Activated CD8-positive, alpha-beta memory T cell treated with anti-CD3 and anti-CD28 coated beads for 48 hours (primary cell): ENCODE data around the gene UBE2E3.
"Not testable (repeated sequence)": the region's sequence is repeated elsewhere in the genome, so short reads cannot be mapped to it uniquely, and the experiment has no call there.

Experiments
- DNase-seq, 3 experiments: peaks; one replicate each; pipeline ENCODE4 v3.0.0-alpha.2; 2020; ENCODE audit warnings: low read depth in 2 of 3, low spot score in 2 of 3

The UBE2E3 gene

DNA sequence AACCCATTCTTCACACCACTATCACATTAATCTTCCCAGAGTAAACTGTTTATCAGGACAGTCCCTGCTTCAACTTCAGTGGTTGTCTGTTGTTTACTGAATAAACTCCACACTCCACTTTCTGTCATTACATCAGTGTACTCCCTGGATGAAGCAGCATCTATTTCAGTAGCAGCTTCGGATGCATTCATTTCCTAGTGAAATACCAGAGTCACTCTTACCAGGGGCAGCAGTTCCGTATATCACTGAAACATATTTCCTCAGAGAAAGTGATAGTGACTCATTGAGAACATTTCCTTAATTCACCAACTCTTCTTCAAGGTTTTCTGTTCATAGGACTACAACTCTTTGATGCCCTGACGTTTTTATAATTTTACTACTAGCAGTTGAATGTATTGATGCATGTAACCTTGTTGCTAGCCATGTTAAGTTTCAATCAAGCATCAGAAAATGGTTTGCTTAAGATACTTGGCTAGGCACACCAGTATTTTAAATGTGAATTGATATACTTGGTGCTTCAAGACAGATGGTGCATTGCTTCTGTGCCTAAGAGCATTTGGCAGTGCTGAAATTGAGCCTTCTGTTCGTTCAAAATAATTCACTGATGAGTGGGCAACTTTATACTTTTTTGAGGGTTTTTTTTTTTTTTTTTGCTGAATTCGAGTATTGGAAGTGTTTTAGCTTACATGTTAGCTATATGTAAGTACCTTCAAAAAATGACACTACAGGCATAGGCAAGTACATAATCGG is 92.3 kb downstream of the UBE2E3 start:
- DNase-seq: no peak

DNA sequence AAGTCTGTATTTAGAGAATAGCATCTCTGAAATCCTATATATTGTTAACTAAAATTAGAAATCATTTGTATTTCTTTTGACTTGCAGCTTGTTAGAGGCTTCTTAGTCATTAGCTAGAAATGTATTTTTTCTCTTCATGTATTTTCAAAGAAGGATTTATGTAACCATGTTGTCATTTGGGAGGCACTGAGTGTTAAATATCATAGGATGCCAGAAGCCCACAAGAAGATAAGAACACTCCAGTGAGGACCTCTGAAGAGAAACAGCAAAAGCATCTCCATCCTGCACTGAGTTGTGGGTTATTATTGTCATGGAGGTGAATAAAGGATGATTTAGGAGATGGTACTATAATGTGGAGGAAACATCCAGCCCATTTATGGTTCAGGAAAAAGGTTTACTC is 93.5 kb downstream of the UBE2E3 start:
- DNase-seq: no peak

DNA sequence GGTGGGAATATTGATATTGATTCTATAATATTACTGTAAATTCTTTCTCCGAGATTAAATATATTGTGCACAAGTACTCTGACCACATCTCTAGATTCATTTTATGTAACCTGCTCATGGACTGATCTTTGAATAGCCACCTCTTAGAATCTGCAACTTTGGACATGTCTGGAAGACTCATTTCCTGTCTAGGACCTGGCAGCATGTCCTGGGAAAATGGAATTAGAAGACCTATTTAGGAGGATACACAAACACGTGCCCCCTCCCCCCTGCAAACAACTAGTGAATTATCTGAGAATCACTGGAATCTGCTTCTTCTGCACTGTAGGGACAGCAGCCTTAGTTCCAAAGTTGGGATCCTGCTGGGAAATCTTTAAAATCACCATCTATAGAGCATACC is 94.1 kb downstream of the UBE2E3 start:
- no peak for DNase-seq

- no peak for DNase-seq
These were observed 96.3 kb downstream of the UBE2E3 start for GRCh38 chr2:181076658-181077057.

DNA sequence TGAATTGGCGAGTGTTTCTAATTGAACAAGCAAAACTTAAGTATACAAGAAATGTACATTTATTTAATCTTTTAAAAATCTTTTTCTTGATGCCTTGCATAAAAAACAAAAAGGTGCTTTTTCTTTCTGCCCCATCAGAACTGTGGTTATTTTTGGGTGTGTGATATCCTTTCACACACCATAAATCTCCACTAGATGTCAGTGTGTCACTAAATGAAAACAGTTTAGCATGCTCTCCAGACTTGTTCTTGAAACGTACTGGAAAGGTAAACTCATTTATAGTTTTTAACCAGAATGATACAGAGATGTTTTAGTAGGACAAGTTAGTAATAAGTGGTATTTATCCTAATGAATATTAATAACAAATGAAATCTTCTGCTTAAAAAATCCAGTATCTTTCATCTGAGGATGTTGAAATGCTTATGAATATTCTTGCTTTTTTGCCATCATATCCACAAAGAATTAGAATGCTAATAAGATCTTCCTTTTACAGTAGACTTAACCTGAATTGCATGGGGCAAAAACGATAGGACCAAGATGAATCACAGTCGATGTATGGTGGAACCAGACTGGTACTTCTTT is 96.8 kb downstream of the UBE2E3 start:
- no peak for DNase-seq

DNA sequence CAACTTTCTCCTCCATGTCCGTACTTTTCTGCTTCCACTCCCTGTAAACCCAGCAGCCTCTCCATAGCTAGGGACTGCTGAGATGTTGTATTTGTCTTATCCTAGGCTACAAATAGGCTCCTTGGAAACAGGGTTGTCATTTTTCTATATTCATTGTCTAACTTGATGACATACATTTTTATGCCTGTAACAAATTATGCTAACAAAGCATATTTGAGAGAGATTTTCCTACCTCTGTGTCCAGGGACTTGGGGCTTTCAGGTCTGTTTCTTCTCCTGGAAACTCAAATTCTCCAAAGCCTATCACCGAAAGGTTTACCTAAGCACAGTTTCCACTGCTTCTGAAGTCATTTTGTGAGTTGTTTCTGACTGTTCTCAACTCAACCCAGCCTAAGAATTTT is 102.7 kb downstream of the UBE2E3 start:
- no peak for DNase-seq

GRCh38 chr2:181085734-181086133 is 105.3 kb downstream of the UBE2E3 start:
- DNase-seq: no peak

DNA sequence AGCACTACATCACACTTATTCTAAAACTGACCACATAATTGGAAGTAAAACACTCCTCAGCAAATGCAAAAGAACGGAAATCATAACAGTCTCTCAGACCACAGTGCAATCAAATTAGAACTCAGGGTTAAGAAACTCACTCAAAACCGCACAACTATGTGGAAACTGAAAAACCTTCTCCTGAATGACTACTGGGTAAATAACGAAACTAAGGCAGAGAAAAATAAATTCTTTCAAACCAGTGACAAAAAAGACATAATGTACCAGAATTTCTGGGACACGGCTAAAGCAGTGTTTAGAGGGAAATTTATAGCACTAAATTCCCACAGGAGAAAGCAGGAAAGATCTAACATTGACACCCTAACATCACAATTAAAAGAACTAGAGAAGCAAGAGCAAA is 111.5 kb downstream of the UBE2E3 start:
- not testable (repeated sequence) for DNase-seq

DNA sequence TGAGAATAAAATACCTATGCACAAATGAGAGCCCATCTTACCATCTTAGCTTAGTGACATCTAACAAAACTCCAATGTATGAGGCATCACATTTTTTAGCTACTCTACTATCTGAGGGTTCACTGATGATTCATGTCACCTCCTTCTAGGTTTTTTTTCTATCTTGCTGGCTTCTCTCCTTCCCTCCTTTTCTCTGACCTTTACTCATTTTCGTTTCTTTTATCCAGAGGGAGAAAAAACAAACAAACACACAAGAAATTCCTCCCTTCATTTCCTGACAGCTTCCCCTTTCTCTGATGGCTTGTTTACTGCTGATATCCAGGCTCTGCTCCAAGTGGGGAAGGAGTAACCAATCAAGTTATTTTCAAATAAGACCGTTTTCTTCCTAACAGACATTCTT is 115.1 kb downstream of the UBE2E3 start:
- no peak for DNase-seq

- no peak for DNase-seq
These were observed 123.3 kb downstream of the UBE2E3 start for GRCh38 chr2:181103659-181104058.

GRCh38 chr2:181104512-181105115 is 124.2 kb downstream of the UBE2E3 start:
- no peak for DNase-seq

DNA sequence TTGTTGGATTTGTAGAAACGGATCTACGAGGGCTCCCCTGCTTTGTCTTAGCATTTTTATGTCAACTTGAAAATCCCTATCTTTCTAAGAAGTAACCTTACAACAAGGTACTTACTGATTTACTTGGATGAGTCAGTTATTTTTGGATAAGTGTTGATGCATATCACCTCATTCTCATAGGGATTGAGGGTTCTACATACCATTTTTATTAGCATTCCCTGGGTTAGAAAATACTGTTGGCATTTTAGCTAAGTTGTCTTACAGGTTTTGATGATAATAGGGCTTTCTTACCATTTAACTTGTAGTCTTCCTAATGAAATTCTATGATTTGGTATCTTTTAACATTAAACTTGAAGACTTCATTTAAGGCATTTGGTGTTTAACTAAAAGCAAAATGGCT is 125.2 kb downstream of the UBE2E3 start:
- DNase-seq: no peak

- DNase-seq: no peak
These were observed 125.8 kb downstream of the UBE2E3 start for GRCh38 chr2:181106229-181106628.

- DNase-seq: no peak
These were observed 126.6 kb downstream of the UBE2E3 start for GRCh38 chr2:181106789-181107627.

DNA sequence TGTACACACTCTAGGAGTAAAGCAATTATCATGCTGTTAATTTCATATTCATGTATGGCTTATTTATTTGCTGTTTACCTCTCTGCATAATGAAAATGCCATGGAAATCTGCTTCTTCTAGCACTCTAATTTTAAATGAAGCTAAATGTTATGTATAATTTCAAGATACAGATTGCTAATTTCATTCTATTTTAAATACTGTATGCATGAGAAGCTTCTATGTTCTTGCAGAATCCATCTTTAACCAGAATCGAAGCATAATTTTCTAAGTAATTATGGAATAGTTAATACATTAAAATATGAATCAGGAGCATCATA is 127.2 kb downstream of the UBE2E3 start:
- no peak for DNase-seq

- no peak for DNase-seq
These were observed 130.7 kb downstream of the UBE2E3 start for GRCh38 chr2:181111059-181111458.

GRCh38 chr2:181112916-181113315 is 132.5 kb downstream of the UBE2E3 start:
- DNase-seq: no peak
